ENCODE data around the gene SEC14L2. TPM values are rescaled to one million over a fixed set of nuclear protein-coding genes. Genes with fewer than 3 reads are reported as not detected.
A peak's percentile ranks its signal among the peaks of the same experiment; 100 is the strongest.

Gene SEC14L2
- polyA plus RNA-seq, 1 donor from 2014 or later, result 2.7 TPM

GRCh38 chr22:30357650-30358215 is 39.1 kb upstream of the SEC14L2 start:
- peak overlapping the region; percentile 89 for H3K4me3 ChIP-seq (ENCODE audit: low read length)
- H2AFZ ChIP-seq (ENCODE audit: low read depth, low read length), result no peak overlapping the region
- no peak for TF ChIP-seq REST (IDR thresholded peaks at IDR 0.05; ENCODE audit: borderline replicate concordance)
- no peak for TF ChIP-seq RAD21 (conservative IDR thresholded peaks at IDR 0.05)
- no peak for TF ChIP-seq POLR2AphosphoS5 (IDR thresholded peaks at IDR 0.05)
- no peak for TF ChIP-seq EP300 (conservative IDR thresholded peaks at IDR 0.05; ENCODE audit: poor library complexity, severe bottlenecking)
- no peak for TF ChIP-seq MXI1 (conservative IDR thresholded peaks at IDR 0.05; ENCODE audit: poor library complexity, severe bottlenecking)
- no peak for TF ChIP-seq SMC3 (conservative IDR thresholded peaks at IDR 0.05; ENCODE audit: poor library complexity)
- H3K4me2 ChIP-seq (ENCODE audit: low read length), result peak overlapping the region; percentile 76
- peak overlapping the region; percentile 98 for H3K27ac ChIP-seq (ENCODE audit: low read length)
- no peaks in the 10 kb centered on the region for H3K9me2 ChIP-seq (ENCODE audit: insufficient read depth, low read length)
- H3K79me2 ChIP-seq (replicated peaks; ENCODE audit: insufficient read depth, low read length), result peaks cover 28% of the 10 kb centered on the region
- no peaks in the 10 kb centered on the region for H3K36me3 ChIP-seq (ENCODE audit: insufficient read depth, low read length)
- H3K27me3 ChIP-seq (ENCODE audit: insufficient read depth, low read depth, low read length), result no peaks in the 10 kb centered on the region
- H3F3A ChIP-seq (ENCODE audit: insufficient read depth, low read length, poor library complexity, severe bottlenecking), result no peaks in the 10 kb centered on the region
- H3K9ac ChIP-seq (ENCODE audit: low read length), result peak overlapping the region; percentile 99
- H4K20me1 ChIP-seq (ENCODE audit: insufficient read depth), result peaks cover 8% of the 10 kb centered on the region
- H3K9me3 ChIP-seq (ENCODE audit: low read length), result no peaks in the 10 kb centered on the region

DNA sequence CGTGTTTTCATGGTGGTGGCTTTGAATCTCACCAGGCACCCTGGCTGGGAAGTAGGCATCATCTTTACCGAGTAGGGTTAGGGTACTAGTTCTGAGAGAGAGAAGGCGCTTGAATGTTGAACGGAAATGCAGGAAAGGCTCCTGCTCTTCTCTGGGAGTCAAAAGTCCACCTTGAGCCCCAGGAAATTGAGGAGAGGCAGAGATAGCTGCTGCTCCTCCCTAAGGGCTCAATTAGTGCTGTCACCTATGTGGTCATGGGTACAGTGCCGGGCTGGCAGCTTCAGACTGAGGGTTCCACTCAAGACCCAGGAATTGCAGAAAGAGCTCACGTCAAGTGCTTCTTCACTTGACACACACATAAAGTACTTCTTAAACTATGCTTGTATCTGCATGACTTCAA is 38.3 kb upstream of the SEC14L2 start:
- Histone ChIP-seq H3K27ac (ENCODE audit: low read length) (no peak overlapping the region), H3K4me2 (ENCODE audit: low read length) (no peak overlapping the region), H3K9me2 (ENCODE audit: insufficient read depth, low read length) (no peaks in the 10 kb centered on the region), H3F3A (ENCODE audit: insufficient read depth, low read length, poor library complexity, severe bottlenecking) (no peaks in the 10 kb centered on the region), H3K27me3 (ENCODE audit: insufficient read depth, low read depth, low read length) (no peaks in the 10 kb centered on the region), H3K79me2 (replicated peaks; ENCODE audit: insufficient read depth, low read length) (peaks cover 27% of the 10 kb centered on the region), H3K36me3 (ENCODE audit: insufficient read depth, low read length) (no peaks in the 10 kb centered on the region), H3K4me3 (ENCODE audit: low read length) (peak overlapping the region; percentile 89), H4K20me1 (ENCODE audit: insufficient read depth) (peaks cover 8% of the 10 kb centered on the region), H3K9ac (ENCODE audit: low read length) (no peak overlapping the region), H2AFZ (ENCODE audit: low read depth, low read length) (no peak overlapping the region), H3K9me3 (ENCODE audit: low read length) (no peaks in the 10 kb centered on the region)
- TF ChIP-seq MXI1 (conservative IDR thresholded peaks at IDR 0.05; ENCODE audit: poor library complexity, severe bottlenecking), result no peak
- no peak for TF ChIP-seq EP300 (conservative IDR thresholded peaks at IDR 0.05; ENCODE audit: poor library complexity, severe bottlenecking)
- no peak for TF ChIP-seq TAF1 (IDR thresholded peaks at IDR 0.05; ENCODE audit: low read depth)
- TF ChIP-seq RAD21 (conservative IDR thresholded peaks at IDR 0.05), result no peak
- no peak for TF ChIP-seq REST (IDR thresholded peaks at IDR 0.05; ENCODE audit: borderline replicate concordance)
- TF ChIP-seq POLR2AphosphoS5 (IDR thresholded peaks at IDR 0.05), result no peak
- TF ChIP-seq EZH2 (IDR thresholded peaks at IDR 0.05; ENCODE audit: borderline replicate concordance, insufficient read depth, low read length, poor library complexity, severe bottlenecking), result no peak
- TF ChIP-seq SMC3 (conservative IDR thresholded peaks at IDR 0.05; ENCODE audit: poor library complexity), result no peak
- TF ChIP-seq CTCF (IDR thresholded peaks at IDR 0.05; ENCODE audit: poor library complexity, severe bottlenecking), result no peak
